Mesendoderm (in vitro differentiated cells): ENCODE measurements around the gene CORO2B.

ENCODE experiments used
- DNase-seq: peaks from one replicate; pipeline ENCODE4 v3.0.0; 2013
- H2AK5ac ChIP-seq: 2 replicates; pipeline ENCODE4 v1.6.1; 2013; ENCODE audit warnings: low read length, inconsistent platforms
- H2BK120ac ChIP-seq: 2 replicates; pipeline ENCODE4 v1.6.1; 2013; ENCODE audit warnings: low read depth, mild to moderate bottlenecking, low read length, moderate library complexity, mixed read lengths
- H2BK15ac ChIP-seq: replicated peaks from 2 replicates; pipeline ENCODE4 v1.6.1; 2013; ENCODE audit warnings: low read depth, mild to moderate bottlenecking, moderate library complexity
- H2BK5ac ChIP-seq: 2 replicates; pipeline ENCODE4 v1.6.1; 2013; ENCODE audit warnings: low read length, inconsistent platforms
- H3K18ac ChIP-seq: 2 replicates; pipeline ENCODE4 v1.6.1; 2013; ENCODE audit warnings: mild to moderate bottlenecking, low read length, mixed read lengths
- H3K23ac ChIP-seq: one replicate; pipeline ENCODE4 v1.6.1; 2013; ENCODE audit warnings: low read length
- H3K27ac ChIP-seq: 2 replicates; pipeline ENCODE4 v1.5.1; 2013; ENCODE audit warnings: low read depth, mild to moderate bottlenecking, inconsistent platforms, low read length, moderate library complexity
- H3K27me3 ChIP-seq: 2 replicates; pipeline ENCODE4 v1.6.1; 2013; ENCODE audit warnings: low read length, control low read depth, mild to moderate bottlenecking, inconsistent platforms; ENCODE audit not compliant: insufficient read depth, poor library complexity
- H3K36me3 ChIP-seq: 2 replicates; pipeline ENCODE4 v1.6.1; 2013; ENCODE audit warnings: low read length, inconsistent platforms; ENCODE audit not compliant: control insufficient read depth, insufficient read depth
- H3K4ac ChIP-seq: one replicate; pipeline ENCODE4 v1.6.1; 2013; ENCODE audit warnings: low read depth, mild to moderate bottlenecking, low read length, moderate library complexity
- H3K4me1 ChIP-seq: 2 replicates; pipeline ENCODE4 v1.6.1; 2013; ENCODE audit warnings: low read depth, low read length, inconsistent platforms; ENCODE audit not compliant: control insufficient read depth
- H3K4me2 ChIP-seq: 2 replicates; pipeline ENCODE4 v1.6.1; 2013; ENCODE audit warnings: low read length
- H3K4me3 ChIP-seq: 2 replicates; pipeline ENCODE4 v1.5.1; 2013; ENCODE audit warnings: mild to moderate bottlenecking, low read length
- H3K56ac ChIP-seq: one replicate; pipeline ENCODE4 v1.6.1; 2013; ENCODE audit warnings: low read length
- H3K79me1 ChIP-seq: 2 replicates; pipeline ENCODE4 v1.6.1; 2013; ENCODE audit warnings: low read length, inconsistent platforms
- H3K79me2 ChIP-seq: 2 replicates; pipeline ENCODE4 v1.6.1; 2013; ENCODE audit warnings: mild to moderate bottlenecking, low read length; ENCODE audit not compliant: control insufficient read depth, insufficient read depth
- H3K9ac ChIP-seq: 2 replicates; pipeline ENCODE4 v1.6.1; 2013; ENCODE audit warnings: low read length, inconsistent platforms
- H4K5ac ChIP-seq: one replicate; pipeline ENCODE4 v1.6.1; 2013; ENCODE audit warnings: low read length
- H4K8ac ChIP-seq: one replicate; pipeline ENCODE4 v1.6.1; 2013; ENCODE audit warnings: low read depth, mild to moderate bottlenecking, control low read depth, low read length, moderate library complexity
- WGBS: extraction: QIAGEN DNeasy Blood & Tissue Kit; methylation state at CpG from one replicate; pipeline ENCODE4 v1.1.7; 2013; ENCODE audit warnings: low lambda C conversion rate, missing lambda C conversion rate; ENCODE audit not compliant: insufficient coverage; ENCODE audit errors: extremely low coverage; 5-methylcytosine and 5-hydroxymethylcytosine counted together

The CORO2B gene

GRCh38 chr15:68711406-68711805, 132.6 kb downstream of the CORO2B start:
- Histone ChIP-seq H4K8ac (no peak overlapping the region), H3K23ac (no peak overlapping the region), H3K79me2 (no peaks in the 10 kb centered on the region), H3K27me3 (no peaks in the 10 kb centered on the region), H3K27ac (no peak overlapping the region), H3K9ac (no peak overlapping the region), H3K4me1 (no peaks in the 10 kb centered on the region), H3K79me1 (no peaks in the 10 kb centered on the region), H3K18ac (no peak overlapping the region), H2AK5ac (no peak overlapping the region), H2BK15ac (no peak overlapping the region), H2BK120ac (no peak overlapping the region), H3K4me2 (no peak overlapping the region), H3K56ac (no peak overlapping the region), H3K36me3 (no peaks in the 10 kb centered on the region), H2BK5ac (no peak overlapping the region), H4K5ac (no peak overlapping the region), H3K4ac (no peak overlapping the region), H3K4me3 (no peak overlapping the region)
- no peak for DNase-seq
- no CpG with 5 or more reads among the region's 10 CpGs for WGBS

DNA sequence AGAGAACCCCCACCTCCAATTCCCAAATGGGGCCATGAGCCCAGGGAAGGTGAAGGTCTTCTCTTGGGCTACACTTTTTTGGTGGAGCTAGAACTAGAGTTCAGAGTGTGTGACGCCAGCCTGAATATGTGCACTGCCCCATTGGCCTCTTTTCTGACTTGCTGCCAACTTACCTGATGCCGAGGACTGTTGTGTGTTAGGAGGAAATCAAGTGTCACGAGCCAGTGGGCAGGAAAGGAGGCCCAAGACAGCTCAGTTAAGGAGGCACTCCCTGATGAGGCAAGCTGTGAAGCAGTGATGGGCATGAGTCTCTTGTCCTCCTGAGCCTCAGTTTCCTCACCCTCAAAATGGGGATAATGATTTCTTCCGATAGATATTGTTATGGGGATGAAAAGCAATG, 134.1 kb downstream of the CORO2B start:
- Histone ChIP-seq H3K27ac (no peak overlapping the region), H2BK120ac (no peak overlapping the region), H3K79me2 (no peaks in the 10 kb centered on the region), H3K4me2 (no peak overlapping the region), H3K56ac (no peak overlapping the region), H3K79me1 (no peaks in the 10 kb centered on the region), H3K4me1 (no peaks in the 10 kb centered on the region), H2AK5ac (no peak overlapping the region), H3K18ac (no peak overlapping the region), H3K27me3 (no peaks in the 10 kb centered on the region), H4K8ac (no peak overlapping the region), H3K4ac (no peak overlapping the region), H3K23ac (no peak overlapping the region), H3K36me3 (no peaks in the 10 kb centered on the region), H2BK15ac (no peak overlapping the region), H3K4me3 (no peak overlapping the region), H3K9ac (no peak overlapping the region), H2BK5ac (no peak overlapping the region), H4K5ac (no peak overlapping the region)
- no CpG with 5 or more reads among the region's 4 CpGs for WGBS
- DNase-seq = no peak

GRCh38 chr15:68713874-68714273, 135.1 kb downstream of the CORO2B start:
- DNase-seq = no peak
- Histone ChIP-seq H2BK120ac (no peak overlapping the region), H2BK15ac (no peak overlapping the region), H3K56ac (no peak overlapping the region), H4K5ac (no peak overlapping the region), H3K79me1 (no peaks in the 10 kb centered on the region), H2BK5ac (no peak overlapping the region), H3K23ac (no peak overlapping the region), H3K4ac (no peak overlapping the region), H3K79me2 (no peaks in the 10 kb centered on the region), H3K36me3 (no peaks in the 10 kb centered on the region), H3K18ac (no peak overlapping the region), H3K4me3 (no peak overlapping the region), H3K27me3 (no peaks in the 10 kb centered on the region), H3K4me2 (no peak overlapping the region), H3K27ac (no peak overlapping the region), H3K4me1 (no peaks in the 10 kb centered on the region), H2AK5ac (no peak overlapping the region), H4K8ac (no peak overlapping the region), H3K9ac (no peak overlapping the region)
- WGBS = no CpG with 5 or more reads among the region's 9 CpGs

DNA sequence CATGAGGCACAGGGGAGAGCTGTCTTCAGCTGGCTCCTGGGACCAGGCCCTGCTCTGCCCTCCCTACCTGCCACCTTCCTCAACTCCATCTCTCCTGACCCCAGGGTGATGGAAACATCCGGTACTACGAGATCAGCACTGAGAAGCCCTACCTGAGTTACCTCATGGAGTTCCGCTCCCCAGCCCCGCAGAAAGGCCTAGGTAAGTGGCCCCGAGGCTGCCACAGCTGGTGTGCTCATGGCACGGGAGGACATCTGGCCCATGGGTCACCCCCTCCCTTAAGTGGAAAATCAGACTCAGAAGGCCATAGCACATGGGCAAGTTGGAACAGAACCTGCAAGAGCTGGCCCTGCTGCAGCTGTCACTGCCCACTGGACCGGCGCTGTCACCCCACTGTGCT, 136.3 kb downstream of the CORO2B start:
- Histone ChIP-seq H3K27ac (no peak overlapping the region), H2BK120ac (no peak overlapping the region), H4K8ac (no peak overlapping the region), H4K5ac (no peak overlapping the region), H3K56ac (no peak overlapping the region), H3K4me2 (no peak overlapping the region), H2AK5ac (no peak overlapping the region), H3K4me1 (no peaks in the 10 kb centered on the region), H3K79me1 (no peaks in the 10 kb centered on the region), H2BK5ac (no peak overlapping the region), H3K23ac (no peak overlapping the region), H3K18ac (no peak overlapping the region), H3K4me3 (no peak overlapping the region), H3K27me3 (no peaks in the 10 kb centered on the region), H3K79me2 (no peaks in the 10 kb centered on the region), H2BK15ac (no peak overlapping the region), H3K36me3 (no peaks in the 10 kb centered on the region), H3K4ac (no peak overlapping the region), H3K9ac (no peak overlapping the region)
- DNase-seq = no peak
- WGBS = no CpG with 5 or more reads among the region's 8 CpGs

DNA sequence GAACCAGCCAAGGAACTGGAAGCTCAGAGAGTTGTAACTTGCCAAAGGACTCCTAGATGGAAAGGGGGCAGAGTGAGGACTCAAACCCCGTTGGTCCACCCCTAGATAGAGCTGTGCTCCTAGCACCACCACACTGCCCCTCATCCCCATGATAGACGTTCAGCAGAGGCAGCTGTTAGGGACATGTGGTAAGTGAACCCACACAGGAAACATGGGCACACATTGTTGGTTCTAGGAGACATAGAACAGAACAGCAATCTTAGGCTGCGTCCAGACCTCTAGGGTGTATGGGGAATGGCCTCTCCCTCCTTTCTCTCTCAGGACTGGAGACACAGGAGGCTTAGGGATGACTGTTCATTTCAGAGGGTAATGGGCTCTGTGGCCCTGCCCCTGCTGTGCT, 139.2 kb downstream of the CORO2B start:
- H3K56ac ChIP-seq = no peak overlapping the region
- H3K4me3 ChIP-seq = no peak overlapping the region
- H4K5ac ChIP-seq = no peak overlapping the region
- no peak overlapping the region for H2BK15ac ChIP-seq
- no peak overlapping the region for H4K8ac ChIP-seq
- H2AK5ac ChIP-seq = no peak overlapping the region
- no CpG with 5 or more reads among the region's 3 CpGs for WGBS
- H3K27me3 ChIP-seq = no peaks in the 10 kb centered on the region
- no peak overlapping the region for H3K9ac ChIP-seq
- H2BK5ac ChIP-seq = no peak overlapping the region
- H3K4me2 ChIP-seq = no peak overlapping the region
- no peak overlapping the region for H3K4ac ChIP-seq
- H2BK120ac ChIP-seq = no peak overlapping the region
- H3K36me3 ChIP-seq = no peaks in the 10 kb centered on the region
- H3K79me1 ChIP-seq = no peaks in the 10 kb centered on the region
- H3K27ac ChIP-seq = no peak overlapping the region
- no peak overlapping the region for H3K18ac ChIP-seq
- no peak for DNase-seq
- H3K23ac ChIP-seq = no peak overlapping the region
- H3K79me2 ChIP-seq = no peaks in the 10 kb centered on the region
- H3K4me1 ChIP-seq = no peaks in the 10 kb centered on the region

- Histone ChIP-seq H3K4me1 (no peaks in the 10 kb centered on the region), H3K27ac (no peak overlapping the region), H3K18ac (no peak overlapping the region), H3K4me2 (no peak overlapping the region), H4K5ac (no peak overlapping the region), H4K8ac (no peak overlapping the region), H3K9ac (no peak overlapping the region), H3K79me1 (no peaks in the 10 kb centered on the region), H3K36me3 (no peaks in the 10 kb centered on the region), H3K4me3 (no peak overlapping the region), H3K79me2 (no peaks in the 10 kb centered on the region), H2BK120ac (no peak overlapping the region), H3K23ac (no peak overlapping the region), H2BK5ac (no peak overlapping the region), H3K4ac (no peak overlapping the region), H2BK15ac (no peak overlapping the region), H3K56ac (no peak overlapping the region), H2AK5ac (no peak overlapping the region), H3K27me3 (no peaks in the 10 kb centered on the region)
- whole genome bisulfite sequencing = no CpG with 5 or more reads among the region's 12 CpGs
- DNase-seq = no peak
These were observed 139.7 kb downstream of the CORO2B start for GRCh38 chr15:68718468-68718867.
